NCI-H1930 (cell line): Measurements from ENCODE around the gene ZNF385A.

Experiments
- DNase-seq, 2 experiments: peaks; one replicate each; lab custom pipeline; 2025; lab: John Stamatoyannopoulos, UW

Gene ZNF385A

DNA sequence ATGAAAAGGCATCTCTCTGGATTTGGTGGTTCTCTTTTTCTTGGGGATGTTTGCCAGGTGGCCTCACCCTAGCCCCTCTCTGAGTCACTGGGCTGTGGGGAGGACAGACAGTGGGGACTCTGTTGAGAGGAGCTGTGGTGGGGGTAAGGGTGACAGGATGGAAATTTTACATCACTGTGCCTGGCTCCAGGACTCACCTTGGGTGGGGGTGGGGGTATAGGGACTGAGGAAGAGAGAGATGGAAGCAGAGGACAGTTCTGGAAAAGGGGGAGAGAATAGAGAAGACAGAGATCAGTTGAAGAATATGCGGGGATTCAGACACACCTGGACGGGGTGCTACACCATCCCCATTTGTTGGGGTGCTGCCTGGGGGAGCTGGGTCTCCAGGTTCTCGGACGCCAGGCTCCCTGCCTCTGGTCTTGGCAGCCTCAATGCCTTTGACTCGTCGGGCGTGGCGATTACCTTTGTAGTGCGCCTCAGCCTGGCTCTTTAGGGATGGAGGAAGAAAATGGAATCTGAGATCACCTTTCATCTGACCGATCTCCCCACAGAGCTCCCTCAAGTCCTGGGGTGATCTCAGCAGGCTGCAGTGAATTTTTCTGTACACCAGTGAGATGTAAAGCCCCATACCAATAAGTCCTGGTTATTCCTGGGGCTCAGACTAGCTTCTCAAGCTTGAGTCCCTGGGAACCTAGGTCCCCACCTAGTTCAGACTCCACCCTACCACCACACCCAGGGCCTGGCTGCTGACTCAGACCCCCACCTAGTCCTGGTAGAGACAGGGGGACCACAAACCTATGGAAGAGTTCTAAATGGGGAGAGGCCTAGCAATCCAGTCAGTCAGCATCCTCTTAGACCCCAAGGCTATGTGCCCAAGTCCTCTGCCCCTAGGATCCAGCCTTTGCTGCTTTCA lies 10.6 kb downstream of the ZNF385A start:
- no peak for DNase-seq

DNA sequence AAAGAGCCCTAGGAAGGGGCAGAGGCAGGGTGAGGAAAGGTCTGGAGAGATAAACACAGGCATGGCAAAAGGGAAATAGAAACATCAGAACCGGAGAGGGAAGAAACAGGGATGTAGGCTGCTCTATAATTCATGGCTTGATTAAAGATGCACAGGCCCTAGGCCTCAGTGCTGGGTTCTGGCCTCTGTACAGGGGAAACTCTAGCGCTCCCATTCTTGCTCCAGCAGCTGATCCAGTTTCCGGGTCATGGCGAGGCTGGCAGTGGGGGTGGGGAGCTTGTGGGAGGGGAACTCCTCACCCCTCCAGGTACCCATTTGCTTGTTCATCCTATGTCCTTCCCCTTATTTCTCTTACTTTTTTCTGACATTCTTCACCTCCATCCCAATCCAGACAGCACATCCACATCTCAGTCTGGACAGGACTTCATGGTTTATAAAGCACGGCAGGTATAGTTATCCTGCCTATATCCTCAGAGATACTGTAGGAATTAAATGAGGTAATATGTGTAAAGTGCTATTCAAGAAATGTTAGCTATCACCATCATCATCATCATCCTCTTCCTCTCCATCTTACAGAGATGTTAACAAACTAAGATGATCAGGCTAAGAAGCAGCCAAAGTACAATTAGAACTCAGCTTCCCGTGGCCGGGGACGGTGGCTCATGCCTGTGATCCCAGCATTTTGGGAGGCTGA lies 12.3 kb downstream of the ZNF385A start:
- no peak for DNase-seq

DNA sequence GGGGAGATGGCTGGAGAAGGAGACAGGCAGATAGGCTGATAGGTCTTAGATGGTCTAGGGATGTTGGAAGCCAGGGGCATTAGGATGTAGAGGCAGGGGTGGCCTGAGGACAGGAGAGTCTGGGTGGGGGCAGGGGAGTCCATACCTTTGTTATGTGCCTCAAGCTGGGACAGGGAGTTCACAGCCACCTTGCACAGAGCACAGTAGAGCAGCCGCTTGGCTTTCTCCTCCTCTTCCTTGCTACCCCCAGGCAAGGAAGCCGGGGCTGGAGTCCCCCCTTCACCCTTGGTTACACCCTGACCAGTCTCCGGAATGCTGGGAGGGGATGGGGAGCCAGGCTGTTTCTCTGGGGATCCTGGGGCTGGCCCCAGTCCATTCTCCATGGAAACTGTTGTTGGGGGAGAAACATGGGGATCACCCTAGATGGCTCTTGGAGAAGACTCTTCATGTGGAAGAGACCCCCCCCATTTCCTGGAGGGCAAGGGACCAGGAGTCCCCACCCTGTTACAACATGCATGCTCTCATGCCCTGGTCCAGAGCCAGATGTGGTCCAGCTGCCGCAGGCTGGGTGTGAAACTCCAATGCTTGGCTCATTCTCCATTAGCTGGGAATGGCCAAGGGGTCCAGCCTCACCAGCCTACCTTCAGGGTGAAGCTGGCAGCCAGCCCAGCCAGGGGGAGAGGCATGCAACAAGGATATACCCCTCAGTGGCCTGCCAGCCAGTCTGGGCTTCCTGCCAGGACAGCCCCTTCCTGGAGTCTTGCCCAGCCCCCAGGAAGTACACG lies 13.0 kb downstream of the ZNF385A start:
- DNase-seq: no peak

DNA sequence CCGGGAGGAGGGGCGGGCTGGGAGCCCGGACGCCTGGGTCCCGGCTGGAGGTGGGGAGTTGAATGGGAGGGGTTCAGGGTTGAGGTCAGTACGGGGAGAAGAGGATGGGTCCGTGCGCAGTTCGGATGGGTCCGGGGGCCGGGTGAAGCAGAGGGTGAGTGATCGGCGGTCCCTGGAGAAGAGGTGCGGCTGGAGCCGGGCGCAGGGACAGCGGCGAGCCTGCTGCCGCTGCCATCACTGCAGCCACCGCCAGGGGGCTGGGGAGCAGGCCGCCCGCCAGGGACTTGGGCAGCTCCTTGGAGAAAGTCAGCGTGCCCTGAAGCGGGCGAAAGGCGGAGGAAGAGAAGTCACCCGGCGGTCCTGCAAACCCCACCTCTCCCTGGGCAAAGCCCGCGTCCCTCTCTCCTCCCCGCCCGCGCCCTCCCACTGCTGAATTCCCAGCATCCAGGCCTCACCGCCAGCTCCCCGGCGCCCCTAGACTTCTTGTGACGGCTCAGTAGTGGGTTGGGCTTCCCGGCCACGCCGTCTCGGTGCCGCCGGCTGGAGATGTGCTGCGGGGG lies 14.3 kb downstream of the ZNF385A start:
- DNase-seq: no peak

DNA sequence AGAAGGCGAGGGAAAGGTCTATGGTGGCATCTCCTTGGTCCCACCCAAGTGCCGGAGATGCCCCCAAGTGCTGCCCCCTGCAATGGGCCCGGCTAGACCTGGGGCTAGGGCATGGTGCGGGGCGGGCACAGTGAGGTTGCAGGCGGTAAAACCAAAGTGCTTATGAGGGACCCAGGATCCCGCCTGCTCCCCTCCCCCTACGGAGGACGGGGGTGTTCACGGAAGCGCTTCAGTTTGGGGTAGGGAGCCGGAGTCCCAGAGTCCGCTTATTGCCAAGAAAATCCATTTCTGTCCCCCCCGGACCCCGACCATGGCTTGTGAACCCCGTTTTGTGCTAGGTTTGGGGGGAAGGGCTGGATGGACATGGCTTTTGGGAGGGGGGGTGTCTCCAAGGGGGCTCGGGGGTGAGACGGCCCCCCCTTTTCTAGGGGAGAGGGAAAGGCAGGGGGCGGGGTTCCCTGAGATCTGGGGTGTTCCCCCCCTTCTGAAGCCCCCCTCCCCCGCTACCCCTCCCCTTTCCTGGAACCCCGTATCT lies 14.9 kb downstream of the ZNF385A start:
- DNase-seq: no peak

DNA sequence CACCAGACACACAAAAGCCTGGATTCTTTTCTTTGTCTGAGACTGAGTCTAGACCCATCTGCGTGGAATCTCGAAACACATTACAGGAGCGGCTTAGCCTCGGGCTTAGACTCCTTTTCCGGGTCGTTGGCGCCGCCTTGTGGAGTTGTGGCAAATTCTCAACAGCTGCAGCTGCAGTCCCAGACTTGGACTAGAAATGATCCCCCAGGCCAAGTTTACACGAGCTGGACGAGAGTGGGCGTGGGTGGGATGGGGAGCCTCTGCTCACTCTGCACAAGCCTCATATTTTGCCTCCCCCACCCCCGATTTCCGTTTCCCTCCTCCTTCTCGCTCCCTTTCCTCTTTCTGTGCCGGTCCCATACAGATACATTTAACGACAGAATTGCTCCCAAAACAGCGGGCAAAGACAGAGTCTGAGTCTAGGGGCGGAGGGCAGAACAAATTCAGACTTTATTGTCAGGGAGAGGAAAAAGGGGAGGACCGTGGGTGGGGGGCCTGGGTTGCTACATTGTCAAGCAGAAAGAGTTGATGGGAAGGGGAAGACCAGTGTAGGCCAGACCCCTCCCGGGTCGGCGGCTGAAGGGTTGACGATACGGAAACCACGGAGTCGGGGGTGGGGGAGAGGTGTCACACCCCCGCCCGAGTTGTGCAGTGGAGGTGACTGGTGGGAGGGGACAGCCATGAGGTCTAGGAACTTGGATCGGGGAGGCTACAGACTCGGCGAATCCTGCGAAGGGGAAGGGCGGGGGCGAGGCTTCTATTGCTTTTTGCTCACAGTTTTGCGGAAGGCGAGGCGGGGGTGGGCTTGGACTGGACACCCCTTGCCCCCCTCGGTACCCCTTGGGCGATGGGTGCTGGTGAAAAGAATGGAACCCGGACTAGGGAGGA lies 15.6 kb downstream of the ZNF385A start:
- peak; percentile 55 to 72 for DNase-seq

DNA sequence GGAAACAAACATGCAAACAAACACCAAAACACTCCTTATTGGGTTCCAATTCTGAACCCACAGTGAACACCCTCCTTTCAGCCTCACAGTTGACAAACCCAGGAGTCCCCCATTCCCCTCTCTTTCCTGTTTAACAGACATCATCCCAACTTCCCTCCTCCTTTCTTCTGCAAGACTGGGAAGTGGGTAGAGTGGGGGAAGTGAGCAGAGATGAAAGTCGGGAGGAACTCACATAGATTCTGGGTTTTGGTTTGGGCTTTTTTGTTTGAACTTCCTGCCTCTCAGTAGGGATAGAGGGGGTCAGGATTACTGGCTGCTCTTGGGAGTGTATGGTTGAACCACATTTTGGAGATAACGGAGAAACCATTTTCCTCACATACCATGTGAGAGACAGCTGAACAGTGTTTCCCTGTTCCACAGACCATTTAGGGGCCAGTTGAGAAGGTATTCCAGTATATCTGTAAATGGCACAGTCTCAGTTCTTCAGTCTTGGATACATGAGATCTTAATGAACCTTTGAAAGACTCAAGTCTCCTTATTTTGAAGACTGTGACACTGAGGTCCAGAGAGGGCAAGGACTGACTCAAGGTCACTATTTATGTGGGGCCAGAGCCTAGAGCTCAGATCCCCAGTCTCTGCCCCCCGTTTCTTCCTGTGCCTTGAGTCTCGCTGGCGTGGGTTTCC lies 16.4 kb downstream of the ZNF385A start:
- DNase-seq: no peak

DNA sequence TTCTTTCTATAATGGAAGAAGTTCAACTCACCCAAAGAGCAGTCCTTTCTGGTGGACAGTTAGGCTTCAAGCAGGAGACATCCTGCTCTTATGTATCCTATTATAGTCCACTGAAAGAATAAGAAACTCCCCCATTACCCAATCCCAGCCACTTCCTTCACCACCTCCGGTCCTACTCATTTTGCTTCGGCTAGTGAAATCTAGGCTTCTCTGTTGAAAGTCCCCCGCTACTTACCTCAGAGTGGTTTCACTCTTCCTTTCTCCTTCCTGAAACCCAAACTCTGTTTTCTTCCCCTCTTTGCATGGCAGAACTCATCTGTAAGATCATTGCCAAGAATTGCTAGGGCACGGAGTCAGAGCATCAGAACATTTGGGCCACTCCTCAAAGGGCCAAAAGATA lies 20.1 kb downstream of the ZNF385A start, which contains the start of gene GPR84:
Gene GPR84 (minus strand): TSS at position 74 of the 400 bp plus-strand sequence. CDS start 635 bp downstream, outside the sequence.
- DNase-seq: no peak

DNA sequence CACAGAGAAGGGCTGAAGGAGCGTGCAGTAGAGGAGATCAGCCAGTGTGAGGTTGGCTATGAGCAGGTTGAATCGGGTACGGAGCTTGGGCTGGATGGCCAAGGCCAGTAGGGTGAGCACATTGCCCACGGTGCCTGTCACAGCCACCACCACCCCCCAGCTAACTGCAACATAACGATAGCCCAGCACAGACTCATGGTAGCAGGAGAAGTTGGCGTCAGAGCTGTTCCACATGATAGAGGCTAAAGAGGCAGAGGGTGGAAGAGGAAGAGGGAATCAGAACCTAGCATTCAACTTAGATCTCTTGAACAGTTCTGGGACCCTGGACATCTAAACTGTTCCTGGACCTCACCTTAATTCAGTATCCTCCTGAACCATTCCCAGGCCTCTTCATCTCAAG lies 20.9 kb downstream of the ZNF385A start:
- DNase-seq: no peak

DNA sequence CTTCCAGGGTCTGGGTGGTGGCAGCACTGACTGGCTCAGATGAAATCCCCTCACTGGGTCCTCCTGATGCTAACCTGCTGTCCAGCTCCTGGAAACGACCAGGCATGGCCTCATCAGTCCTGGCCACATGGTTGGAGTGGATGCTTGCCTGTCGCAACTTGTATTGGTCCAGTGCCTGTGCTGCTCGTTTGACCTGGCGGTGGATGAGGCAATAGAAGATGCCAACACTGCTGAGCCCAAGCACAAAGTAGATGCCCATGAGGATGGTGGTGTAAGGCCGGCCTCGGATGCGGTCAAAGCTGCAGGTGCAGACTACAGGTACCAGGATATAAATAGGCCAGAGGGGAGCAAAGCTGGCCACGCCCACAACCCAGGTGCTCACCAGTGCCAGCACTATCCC lies 21.5 kb downstream of the ZNF385A start:
- DNase-seq: no peak

DNA sequence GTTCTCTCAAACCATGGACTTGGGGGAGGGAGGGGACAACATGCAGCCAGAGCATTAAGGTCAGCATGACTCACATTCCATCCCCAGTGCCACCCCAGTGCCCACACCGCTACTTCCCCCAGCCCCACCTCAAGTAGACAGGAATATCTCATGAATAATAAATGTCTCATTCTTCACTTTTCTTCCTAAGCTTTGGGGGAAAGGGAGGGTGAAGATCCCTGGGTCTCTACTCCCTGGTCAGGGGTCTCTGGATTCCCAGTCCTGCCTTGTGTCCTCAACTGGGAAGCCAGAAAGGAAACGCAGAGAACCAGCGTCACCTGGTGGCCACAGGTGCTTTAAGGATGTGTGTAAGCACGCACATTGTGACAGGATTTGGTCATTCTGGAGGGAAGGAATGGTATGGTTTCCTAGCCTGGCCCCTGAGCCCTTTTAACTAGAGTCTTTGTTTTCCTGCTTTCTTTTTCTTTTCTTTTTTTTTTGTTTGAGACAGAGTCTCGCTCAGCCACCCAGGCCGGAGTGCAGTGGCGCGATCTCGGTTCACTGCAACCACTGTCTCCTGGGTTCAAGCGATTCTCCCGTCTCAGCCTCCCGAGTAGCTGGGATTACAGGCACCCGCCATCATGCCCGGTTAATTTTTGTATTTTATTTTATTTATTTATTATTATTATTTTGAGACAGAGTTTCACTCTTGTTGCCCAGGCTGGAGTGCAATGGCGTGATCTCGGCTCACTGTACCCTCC lies 23.6 kb downstream of the ZNF385A start:
- peak; percentile 42 to 70 for DNase-seq

DNA sequence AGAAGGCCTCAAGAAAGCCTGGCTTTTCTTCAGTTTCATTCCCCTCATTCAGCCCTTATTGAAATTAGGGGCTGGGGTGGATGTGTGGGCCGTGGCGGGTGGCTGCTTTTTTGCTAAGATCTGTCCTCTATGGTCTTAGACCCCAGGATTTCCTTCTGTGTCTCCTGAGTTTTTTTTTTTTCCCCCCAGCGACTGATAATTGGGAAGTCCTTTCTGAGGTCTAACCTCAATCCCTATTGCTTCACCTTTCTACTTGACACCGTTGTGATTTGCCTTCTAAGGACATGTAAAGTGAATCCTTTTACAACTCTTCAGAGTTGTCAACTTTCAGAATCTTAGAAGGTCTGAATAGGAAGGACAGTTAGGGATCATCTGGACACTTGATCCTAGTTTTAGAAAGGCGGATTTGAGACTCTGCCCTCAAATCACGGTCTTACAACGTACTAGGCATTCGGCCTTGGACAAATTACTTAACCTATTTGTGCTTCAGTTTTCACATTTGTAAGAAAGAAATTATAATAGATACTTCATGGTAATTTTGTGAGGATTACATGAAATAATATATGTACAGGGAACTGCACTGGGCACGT lies 24.7 kb downstream of the ZNF385A start:
- DNase-seq: no peak

DNA sequence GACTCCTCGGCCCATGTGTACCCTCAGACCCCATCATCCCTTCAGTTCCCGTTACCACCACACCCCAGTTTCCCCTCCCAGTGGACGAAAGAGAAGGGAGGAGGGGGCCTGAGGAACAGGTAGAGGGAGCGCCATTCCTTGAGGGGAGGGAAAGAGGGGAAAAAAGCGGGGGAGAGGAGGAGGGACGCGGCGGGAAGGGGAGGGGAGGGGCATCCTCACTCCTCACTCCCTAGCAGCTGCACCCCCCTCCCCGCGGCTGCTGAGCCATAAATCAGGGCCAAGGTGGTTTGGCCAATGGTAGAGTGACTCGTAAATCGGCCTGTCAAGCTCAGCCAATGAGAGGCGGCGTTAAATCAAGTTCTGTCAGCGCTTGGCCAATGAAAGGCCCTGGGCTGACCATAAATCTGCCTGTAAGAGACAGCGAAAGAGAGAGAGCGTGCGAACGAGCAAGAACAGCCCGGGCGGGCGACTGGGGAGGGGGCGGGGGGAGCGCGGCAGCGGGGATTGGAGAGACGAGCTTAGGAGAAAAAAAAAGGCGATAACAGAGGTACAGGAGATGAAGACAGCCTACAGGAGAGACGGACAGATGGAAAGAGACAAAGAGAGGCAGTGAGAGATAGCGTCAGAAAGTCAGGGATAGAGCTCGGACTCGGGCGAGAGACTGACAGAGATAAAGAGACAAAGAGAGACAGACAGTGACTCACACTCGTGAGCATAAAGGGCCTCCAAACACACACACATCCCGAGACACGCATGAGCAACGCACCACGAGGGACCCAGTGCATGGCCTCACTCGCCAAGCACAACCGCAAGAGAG lies 25.4 kb downstream of the ZNF385A start:
- peak; percentile 97 for DNase-seq

DNA sequence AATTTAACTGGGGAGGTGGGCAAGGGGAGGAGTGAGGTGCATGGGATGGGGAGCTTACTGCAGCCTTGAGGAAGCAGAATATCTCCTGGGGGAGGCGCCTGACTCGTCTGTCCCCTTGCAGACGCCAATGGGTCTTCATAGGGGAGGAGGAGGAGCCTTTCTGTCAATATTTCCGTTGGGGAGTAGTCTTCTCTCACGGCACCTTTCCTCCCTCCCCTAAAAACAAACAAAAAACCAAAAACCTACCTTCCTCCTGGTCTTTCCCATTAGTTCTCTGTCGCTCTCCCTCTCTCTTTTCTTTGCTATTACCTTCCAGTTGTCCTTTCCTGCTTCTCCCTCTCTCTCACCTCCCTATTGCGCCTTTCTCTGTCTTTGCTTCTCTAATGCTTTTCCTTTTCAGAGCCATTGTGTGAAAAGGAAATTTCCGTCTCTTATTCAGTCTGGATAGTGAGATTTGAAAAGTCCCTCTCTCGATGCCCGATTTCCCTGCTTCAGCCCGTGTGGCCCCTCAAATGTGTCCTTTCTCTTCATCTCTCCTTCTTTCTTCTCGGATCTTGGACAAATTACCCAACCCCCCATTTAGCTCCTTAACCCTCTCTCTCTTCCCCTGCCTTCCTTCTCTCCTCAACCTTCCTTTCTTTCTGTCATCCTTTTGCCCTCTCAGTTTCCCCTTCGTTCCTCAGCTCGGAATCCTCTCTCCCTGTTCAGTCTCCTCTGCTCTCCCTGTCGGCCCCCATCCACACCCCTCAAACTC lies 26.2 kb downstream of the ZNF385A start:
- no peak for DNase-seq

DNA sequence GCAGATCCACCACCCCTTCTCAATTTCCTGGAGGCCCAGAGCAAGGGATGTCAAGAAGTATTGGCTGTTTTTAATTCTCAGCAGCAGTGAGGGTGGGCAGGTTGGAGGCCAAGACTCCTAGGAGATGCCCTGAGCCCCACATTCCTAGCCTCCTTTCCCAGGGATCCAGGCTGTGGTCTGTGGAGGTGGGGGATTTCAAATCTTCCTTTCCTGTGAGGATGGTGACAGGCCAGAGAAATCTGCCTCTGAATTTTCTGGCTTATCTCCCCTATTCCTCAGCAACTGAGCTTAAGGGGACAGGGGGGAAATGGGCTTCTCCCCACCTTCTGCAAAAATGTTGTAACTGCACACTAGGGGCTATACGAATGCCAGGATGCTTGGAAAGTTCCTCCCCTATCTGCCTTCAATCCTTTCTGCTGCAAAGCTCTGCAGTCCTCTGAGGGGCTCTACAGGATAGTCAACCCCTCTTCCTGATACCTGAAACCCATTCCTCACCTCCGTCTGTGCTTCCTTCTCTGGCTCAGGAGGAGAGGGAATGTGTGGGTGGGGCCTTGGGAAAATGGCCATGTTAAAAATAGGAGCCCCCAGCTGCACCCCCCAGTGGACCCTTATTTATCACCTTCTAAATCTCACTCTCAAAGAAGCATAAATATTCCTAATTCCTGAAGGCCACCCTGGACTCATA lies 26.9 kb downstream of the ZNF385A start:
- DNase-seq: no peak

DNA sequence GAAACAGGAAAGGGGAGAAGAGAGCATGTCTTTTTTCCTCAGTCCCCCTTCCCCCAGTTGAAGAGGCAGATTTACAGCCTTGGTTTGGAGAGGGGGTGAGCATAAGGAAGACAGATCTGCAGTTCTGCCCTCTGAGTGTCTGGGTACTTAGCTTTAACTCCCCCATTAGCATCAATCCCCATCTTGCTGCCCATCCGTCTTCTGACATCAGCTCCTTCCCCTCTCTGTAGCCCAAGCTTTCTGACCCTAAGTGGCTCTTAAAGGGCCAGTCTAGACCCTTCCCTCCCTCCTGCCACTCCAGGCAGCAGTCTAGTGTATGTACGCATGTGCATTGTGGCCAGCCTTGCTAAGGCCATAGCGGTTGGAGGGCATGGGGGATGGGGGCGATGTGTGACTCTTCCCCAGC lies 27.6 kb downstream of the ZNF385A start:
- DNase-seq: no peak

DNA sequence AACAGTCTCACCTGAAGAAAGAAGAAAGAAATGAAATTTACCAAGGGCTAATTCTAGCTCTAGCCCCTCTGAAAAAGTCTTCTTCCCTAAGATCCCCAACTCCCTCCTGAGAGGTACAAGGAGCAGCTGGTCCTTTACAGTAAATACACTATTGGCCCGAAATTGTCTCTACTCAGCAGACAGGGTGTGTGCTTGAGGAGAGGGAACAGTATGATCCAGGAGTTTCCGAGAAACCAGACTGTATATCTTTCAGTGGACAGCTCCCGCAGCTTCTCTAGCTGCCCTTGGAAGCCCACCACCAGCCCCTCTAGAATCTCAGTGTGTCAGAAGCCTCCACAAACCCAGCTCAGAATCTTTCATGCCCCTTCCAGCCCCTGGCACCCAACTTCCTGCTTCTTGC lies 28.3 kb downstream of the ZNF385A start:
- DNase-seq: no peak
